HFFc6 (cell line): ENCODE data around the gene NARF. TPM values are rescaled to one million over a fixed set of nuclear protein-coding genes. Genes with fewer than 3 reads are reported as not detected.
"Not testable (repeated sequence)": the region's sequence is repeated elsewhere in the genome, so short reads cannot be mapped to it uniquely, and the experiment has no call there.

Source experiments
- DNase-seq: peaks from one replicate; pipeline ENCODE4 v3.0.0-alpha.2; 2018
- H3K27ac Mint-ChIP-seq: 2 replicates; pipeline ENCODE4 v1.8.0; 2020; ENCODE audit warnings: mild to moderate bottlenecking, mixed read lengths
- H3K27me3 Mint-ChIP-seq: 2 replicates; pipeline ENCODE4 v1.8.0; 2021; ENCODE audit warnings: mild to moderate bottlenecking, moderate library complexity, mixed read lengths; ENCODE audit not compliant: insufficient read depth
- H3K36me3 Mint-ChIP-seq: 2 replicates; pipeline ENCODE4 v1.8.0; 2021; ENCODE audit warnings: low read depth, mixed read lengths
- H3K4me1 Mint-ChIP-seq: 2 replicates; pipeline ENCODE4 v1.8.0; 2020; ENCODE audit warnings: low read depth, mixed read lengths
- H3K4me3 Mint-ChIP-seq: 2 replicates; pipeline ENCODE4 v1.8.0; 2020; ENCODE audit warnings: mild to moderate bottlenecking, moderate library complexity, mixed read lengths
- H3K9me3 Mint-ChIP-seq: 2 replicates; pipeline ENCODE4 v1.8.0; 2020; ENCODE audit warnings: mild to moderate bottlenecking, mixed read lengths
- long read RNA-seq: library from polyadenylated mRNA; unstranded; transcript quantifications from one replicate; pipeline ENCODE4 v2.0.0, GENCODE V29; 2019
- total RNA-seq, 6 experiments: library from RNA; stranded (reverse); fragmentation: NEBNext Ultra II Directional; extraction: Animal tissue kit (Norgen Biotek cat#: 25700); gene quantifications; 2 replicates in 1 of 6; 3 replicates in 5 of 6; pipeline ENCODE4 v1.2.3, GENCODE V29; 2021
- TF ChIP-seq, protein P1 (sequence below): fragments of 200-600 bp; sonication (generic); IDR thresholded peaks from 2 replicates; pipeline ENCODE4 v1.5.0; 2021; ENCODE audit warnings: antibody characterized with exemption, mild to moderate bottlenecking

The NARF gene
- 10 to 100 TPM; 25.2 to 38.1 (median 28.8) TPM for total RNA-seq
- long read RNA-seq, transcript NARF-201 (11 exons, 3,949 nt) = major isoform, 30 of 50 reads
- long read RNA-seq, partial matches to known transcripts = 4 of 50 reads
- long read RNA-seq, other reads (novel, unspliced or antisense) = 12 of 50 reads

DNA sequence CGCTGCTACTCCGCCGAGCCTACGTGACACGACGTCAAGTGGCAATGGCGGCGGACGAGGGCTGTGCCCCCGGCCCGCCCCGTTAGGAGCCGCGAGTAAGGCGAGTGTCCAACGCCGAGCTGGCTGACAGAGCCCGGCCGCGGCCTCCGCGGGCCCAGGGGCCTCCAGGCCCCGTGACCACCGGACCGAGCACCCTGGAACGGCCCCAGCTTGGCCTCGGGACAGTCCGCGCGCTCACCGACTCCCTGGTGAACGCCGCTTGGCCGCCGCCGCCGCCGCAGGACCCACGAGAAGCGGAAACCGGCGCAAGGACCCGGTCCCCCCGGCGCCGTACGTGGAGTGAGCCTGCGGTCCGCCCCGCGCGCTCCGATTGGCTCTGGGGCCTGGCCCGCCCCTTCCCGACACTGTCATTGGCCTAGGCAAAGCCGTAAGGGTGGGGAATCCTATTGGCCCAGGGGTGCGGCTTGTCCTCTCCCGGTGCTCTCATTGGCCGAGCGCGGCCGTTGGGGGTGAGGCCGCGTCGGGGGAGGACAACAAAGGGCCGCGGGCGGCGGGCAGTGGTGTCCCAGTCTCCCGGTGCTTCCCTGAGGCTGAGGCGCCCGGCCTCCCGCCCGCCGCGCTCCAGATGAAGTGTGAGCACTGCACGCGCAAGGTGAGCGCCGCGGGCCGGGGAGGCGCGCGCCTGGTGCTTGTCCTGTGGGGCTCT is at the start of gene NARF:
Gene NARF, plus strand, starts transcription at position 563 of the 706 bp plus-strand sequence. Its CDS starts 63 bp downstream, at position 626.
- peak within 1 kb of the TSS; percentile 95 for H3K27ac Mint-ChIP-seq
- H3K9me3 Mint-ChIP-seq = no peaks in the 10 kb centered on the region
- peak within 1 kb of the TSS; percentile 94 for H3K4me3 Mint-ChIP-seq
- no peaks in the 10 kb centered on the region for H3K36me3 Mint-ChIP-seq
- peaks cover 23% of the 10 kb centered on the region for H3K4me1 Mint-ChIP-seq
- TF ChIP-seq, protein P1, sequence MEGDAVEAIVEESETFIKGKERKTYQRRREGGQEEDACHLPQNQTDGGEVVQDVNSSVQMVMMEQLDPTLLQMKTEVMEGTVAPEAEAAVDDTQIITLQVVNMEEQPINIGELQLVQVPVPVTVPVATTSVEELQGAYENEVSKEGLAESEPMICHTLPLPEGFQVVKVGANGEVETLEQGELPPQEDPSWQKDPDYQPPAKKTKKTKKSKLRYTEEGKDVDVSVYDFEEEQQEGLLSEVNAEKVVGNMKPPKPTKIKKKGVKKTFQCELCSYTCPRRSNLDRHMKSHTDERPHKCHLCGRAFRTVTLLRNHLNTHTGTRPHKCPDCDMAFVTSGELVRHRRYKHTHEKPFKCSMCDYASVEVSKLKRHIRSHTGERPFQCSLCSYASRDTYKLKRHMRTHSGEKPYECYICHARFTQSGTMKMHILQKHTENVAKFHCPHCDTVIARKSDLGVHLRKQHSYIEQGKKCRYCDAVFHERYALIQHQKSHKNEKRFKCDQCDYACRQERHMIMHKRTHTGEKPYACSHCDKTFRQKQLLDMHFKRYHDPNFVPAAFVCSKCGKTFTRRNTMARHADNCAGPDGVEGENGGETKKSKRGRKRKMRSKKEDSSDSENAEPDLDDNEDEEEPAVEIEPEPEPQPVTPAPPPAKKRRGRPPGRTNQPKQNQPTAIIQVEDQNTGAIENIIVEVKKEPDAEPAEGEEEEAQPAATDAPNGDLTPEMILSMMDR = no peak
- peak; percentile 97 for DNase-seq
- no peaks in the 10 kb centered on the region; the same call in 1 of the 2 replicates for H3K27me3 Mint-ChIP-seq

DNA sequence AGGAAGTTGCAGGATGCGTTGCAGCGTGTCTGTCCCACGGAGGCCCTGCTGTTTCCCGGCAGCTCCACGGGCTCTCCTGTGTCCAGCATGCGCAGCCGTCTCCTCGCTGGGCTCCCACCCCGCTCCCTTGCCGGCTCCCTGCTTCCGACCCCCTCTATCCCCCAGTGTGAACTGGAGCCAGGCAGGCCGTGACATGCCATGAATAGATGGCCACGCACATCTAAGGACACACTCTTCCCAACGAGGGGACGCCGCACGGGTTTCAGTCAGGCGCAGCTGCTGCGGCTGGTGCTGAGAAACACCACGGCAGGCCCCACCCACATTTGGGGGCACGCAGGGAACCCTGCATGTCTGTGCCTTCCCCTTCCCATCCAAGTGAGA is 49.6 kb upstream of the NARF start:
- H3K36me3 Mint-ChIP-seq = no peaks in the 10 kb centered on the region
- peaks cover 6% of the 10 kb centered on the region; the same call in 1 of the 2 replicates for H3K4me1 Mint-ChIP-seq
- H3K9me3 Mint-ChIP-seq = no peaks in the 10 kb centered on the region
- H3K27ac Mint-ChIP-seq = no peak overlapping the region
- peaks cover 1% of the 10 kb centered on the region; the same call in 1 of the 2 replicates for H3K27me3 Mint-ChIP-seq
- H3K4me3 Mint-ChIP-seq = no peak overlapping the region
- TF ChIP-seq, protein P1 = no peak
- DNase-seq = no peak

DNA sequence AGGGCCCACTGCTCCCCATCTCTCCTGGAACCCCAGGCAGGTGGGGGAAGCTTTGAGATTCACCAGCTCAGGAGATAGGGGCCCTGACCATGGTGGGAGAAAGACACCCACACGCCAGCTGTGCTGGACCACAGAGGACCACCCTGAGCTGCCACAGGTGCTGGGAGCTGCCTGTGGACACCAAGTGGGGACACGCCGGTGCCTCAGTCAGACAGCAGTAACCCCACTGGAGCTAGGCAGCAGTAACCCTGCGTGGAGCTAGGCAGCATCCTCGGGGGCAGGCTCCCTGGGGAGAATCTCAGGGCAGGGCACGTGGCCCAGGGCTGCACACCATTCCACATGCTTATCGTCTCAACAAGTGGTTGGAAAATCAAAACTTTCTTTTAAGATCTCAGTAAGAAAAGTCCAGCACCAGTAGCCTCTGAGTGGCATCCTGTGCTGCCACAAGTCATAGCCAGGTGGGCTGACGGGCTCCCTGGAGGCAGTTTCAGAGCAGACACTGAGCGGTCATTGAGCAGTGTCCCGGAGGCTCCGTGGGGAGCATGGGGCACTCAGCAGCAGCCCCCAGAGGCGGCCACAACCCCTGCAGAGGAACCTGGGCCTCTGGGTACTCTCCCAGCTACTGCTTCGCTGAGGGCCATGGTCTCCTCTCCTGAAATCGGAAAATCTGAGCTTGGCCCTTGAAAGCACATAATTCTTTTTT is 48.4 kb upstream of the NARF start:
- no peak overlapping the region for H3K4me3 Mint-ChIP-seq
- no peaks in the 10 kb centered on the region for H3K9me3 Mint-ChIP-seq
- peaks cover 14% of the 10 kb centered on the region for H3K4me1 Mint-ChIP-seq
- no peak for DNase-seq
- TF ChIP-seq, protein P1 = no peak
- peaks cover 4% of the 10 kb centered on the region; the same call in 1 of the 2 replicates for H3K36me3 Mint-ChIP-seq
- peaks cover 1% of the 10 kb centered on the region; the same call in 1 of the 2 replicates for H3K27me3 Mint-ChIP-seq
- H3K27ac Mint-ChIP-seq = no peak overlapping the region

DNA sequence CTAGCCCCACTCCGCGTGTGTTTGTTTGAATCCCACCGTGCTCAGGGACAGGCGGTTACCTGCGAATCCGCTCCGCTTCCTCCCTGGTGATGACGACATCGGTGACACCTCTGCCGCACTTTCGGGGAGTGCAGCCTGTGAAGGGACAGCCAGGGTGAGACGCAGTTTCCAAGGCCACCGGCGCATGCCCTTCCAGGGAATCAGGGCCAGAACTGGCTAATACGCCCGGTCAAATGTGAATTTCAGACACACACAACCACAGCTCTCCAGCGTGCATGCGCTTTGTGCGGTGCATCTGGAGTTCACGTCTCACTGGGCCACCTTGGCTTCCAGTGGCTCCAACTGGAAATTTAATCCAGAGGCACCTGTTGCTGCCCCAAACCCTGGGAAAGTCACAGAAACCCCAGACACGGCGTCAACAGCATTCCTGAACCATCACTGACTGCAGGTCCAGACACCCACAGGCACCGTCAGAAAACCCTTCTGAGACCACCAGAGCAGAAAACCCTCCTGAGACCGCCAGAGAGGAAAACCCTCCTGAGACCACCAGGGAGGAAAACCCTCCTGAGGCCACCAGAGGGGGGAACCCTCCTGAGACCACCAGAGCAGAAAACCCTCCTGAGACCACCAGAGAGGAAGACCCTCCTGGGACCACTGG is 47.0 kb upstream of the NARF start:
- peaks cover 4% of the 10 kb centered on the region; the same call in 1 of the 2 replicates for H3K36me3 Mint-ChIP-seq
- H3K27me3 Mint-ChIP-seq = peaks cover 1% of the 10 kb centered on the region; the same call in 1 of the 2 replicates
- DNase-seq = no peak
- no peaks in the 10 kb centered on the region for H3K9me3 Mint-ChIP-seq
- H3K4me1 Mint-ChIP-seq = peaks cover 14% of the 10 kb centered on the region
- H3K4me3 Mint-ChIP-seq = no peak overlapping the region
- TF ChIP-seq, protein P1 = no peak
- H3K27ac Mint-ChIP-seq = no peak overlapping the region

DNA sequence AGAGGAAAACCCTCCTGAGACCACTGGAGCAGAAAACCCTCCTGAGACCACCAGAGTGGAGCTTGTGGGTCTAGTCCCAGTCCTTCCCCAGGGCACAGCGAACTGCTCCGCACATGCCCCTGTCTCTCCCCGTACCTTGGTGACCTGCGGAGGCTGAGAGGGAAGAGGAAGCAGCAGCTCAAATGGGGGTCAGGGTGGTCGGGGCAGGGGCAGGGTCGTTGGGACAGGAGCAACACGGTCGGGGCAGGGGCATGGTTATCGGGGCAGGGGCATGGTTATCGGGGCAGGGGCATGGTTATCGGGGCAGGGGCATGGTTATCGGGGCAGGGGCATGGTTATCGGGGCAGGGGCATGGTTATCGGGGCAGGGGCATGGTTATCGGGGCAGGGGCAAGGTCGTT is 46.5 kb upstream of the NARF start:
- H3K27me3 Mint-ChIP-seq, H3K4me3 Mint-ChIP-seq, DNase-seq, H3K9me3 Mint-ChIP-seq, H3K36me3 Mint-ChIP-seq, H3K27ac Mint-ChIP-seq: not testable (repeated sequence)
- peaks cover 14% of the 10 kb centered on the region for H3K4me1 Mint-ChIP-seq
